GM12873 (cell line): Measurements from ENCODE around the gene C1QTNF9B.

Experiments used
- CTCF ChIP-seq: IDR thresholded peaks from 2 replicates; pipeline ENCODE4 v1.5.1; 2012; ENCODE audit warnings: low read depth, mild to moderate bottlenecking, moderate library complexity, low read length, control low read depth; ENCODE audit not compliant: insufficient read depth; ENCODE audit errors: missing control alignments

C1QTNF9B gene

DNA sequence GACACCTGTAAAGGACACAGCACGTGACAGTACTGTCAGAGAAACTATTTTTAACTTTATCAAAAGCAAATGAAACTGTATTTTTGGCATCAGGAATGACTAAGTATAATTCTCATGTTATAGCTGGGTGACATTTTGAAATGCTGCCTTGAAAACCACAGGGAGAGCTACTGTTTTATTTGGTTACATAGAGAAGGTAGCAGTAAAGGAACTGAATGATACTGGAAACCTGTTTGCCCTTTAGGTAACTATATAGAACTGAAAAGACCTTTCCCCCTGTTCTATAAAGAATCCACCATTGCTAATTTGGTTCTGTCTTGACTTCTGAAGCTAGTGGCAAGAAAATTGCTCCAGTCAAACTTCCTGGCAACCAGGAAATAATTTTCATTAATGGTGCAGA is 47.2 kb downstream of the C1QTNF9B start:
- no peak for TF ChIP-seq CTCF

GRCh38 chr13:23849670-23850069 is 47.6 kb downstream of the C1QTNF9B start:
- TF ChIP-seq CTCF = no peak

DNA sequence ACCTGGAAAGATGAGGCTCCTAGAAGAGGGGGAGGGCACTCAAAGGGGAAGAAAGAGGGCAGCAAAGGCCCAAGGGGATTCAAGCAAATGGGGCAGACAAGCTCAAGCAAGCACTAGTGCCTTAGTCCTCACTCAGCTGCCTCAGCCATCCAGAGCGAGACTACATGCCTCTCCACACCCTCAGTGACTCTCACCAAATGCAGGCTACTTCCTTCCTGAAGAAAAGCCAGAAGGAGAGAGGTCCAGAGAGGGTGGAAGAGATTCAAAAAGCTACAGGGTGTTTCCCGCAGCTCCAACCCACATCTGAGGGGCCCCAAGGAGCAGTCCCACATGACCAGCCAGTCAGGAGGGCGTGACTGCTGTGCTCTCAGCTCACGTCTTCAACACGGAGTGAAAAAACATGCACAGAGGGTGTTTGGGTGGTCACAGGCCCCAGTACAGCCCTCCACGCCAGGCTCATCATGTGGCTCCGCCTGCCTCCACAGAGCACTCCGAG is 48.6 kb downstream of the C1QTNF9B start:
- no peak for TF ChIP-seq CTCF

GRCh38 chr13:23848019-23848418 is 49.3 kb downstream of the C1QTNF9B start:
- no peak for TF ChIP-seq CTCF

DNA sequence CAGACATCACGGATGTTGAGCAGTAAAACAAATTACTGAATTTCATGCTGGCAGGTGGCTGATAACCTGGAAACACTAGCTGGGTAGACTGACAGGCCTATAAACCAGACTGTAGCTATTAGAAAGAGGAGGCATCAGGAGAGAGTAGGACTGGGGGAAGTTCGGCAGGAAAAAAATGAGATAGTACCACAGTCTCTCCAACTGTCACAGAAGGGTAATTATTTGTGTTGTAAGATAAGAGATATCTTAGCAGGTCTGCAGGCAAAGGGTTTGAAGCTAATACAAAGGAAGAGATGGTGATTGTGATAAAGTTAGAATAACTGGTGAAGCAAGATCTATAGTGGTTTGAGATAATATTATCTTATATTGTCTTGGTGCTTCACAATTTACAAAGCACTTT is 49.8 kb downstream of the C1QTNF9B start:
- TF ChIP-seq CTCF = no peak

- TF ChIP-seq CTCF = no peak
These were observed 52.1 kb downstream of the C1QTNF9B start for GRCh38 chr13:23845105-23845725.

- TF ChIP-seq CTCF = no peak
These were observed 53.2 kb downstream of the C1QTNF9B start for GRCh38 chr13:23844132-23844531.
